ENCODE results near the gene PRKG2. TPM values are rescaled to one million over a fixed set of nuclear protein-coding genes. Genes with fewer than 3 reads are reported as not detected.

The PRKG2 gene
- total RNA-seq, 1 experiment from 2014 or later: 1.9 TPM

DNA sequence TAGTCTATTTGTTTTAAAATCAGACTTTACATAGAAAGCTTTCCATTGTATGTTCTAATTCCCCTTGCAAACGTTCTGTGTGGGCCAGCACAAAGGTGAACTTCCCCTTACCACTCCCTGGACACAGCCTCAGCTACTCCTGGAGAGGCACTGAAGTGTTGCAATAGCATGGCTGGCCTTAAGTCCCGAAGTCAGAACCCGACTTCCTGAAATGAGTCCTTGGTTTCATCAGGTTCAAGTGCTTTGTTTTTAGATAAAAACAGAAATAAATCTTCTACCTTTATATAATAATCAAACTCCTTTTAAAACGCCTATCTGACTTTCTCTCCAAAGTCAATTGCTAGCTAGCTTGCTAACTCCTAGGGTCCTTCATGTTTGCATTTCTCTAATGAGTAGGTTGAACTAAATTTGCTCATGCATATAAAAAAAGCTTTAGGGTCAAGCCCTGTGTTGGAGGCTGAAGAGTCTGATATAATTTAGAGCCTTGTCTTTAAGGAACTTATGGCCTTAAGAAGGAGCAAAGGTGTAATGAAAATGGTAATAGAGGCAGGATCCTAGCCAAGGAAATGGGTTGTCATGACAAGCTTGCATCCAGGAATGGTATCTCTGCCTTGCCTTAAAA is 175.6 kb downstream of the PRKG2 start:
- DNase-seq: no peak
- Histone ChIP-seq H4K5ac (ENCODE audit: insufficient read length, low read depth, low read length) (no peak overlapping the region), H3K9ac (ENCODE audit: extremely low read depth, insufficient read length, low read length) (no peak overlapping the region), H3K27ac (ENCODE audit: insufficient read length, low read depth, low read length) (no peak overlapping the region), H3K4me2 (ENCODE audit: insufficient read depth, insufficient read length, low read length) (no peak overlapping the region), H2BK5ac (ENCODE audit: insufficient read length, low read length) (no peak overlapping the region), H3K56ac (ENCODE audit: insufficient read length, low read depth, low read length) (no peak overlapping the region), H4K20me1 (ENCODE audit: control insufficient read depth, insufficient read depth, insufficient read length) (no peaks in the 10 kb centered on the region), H3K4me1 (ENCODE audit: insufficient read depth, low read length) (no peaks in the 10 kb centered on the region), H3K79me1 (ENCODE audit: insufficient read depth, low read depth, low read length, poor library complexity, severe bottlenecking) (no peaks in the 10 kb centered on the region), H3K23ac (ENCODE audit: insufficient read length, low read depth, low read length) (no peak overlapping the region), H2BK120ac (ENCODE audit: low read depth, low read length, poor library complexity, severe bottlenecking) (no peak overlapping the region), H3K9me3 (ENCODE audit: control insufficient read depth, low read depth, low read length) (no peaks in the 10 kb centered on the region), H3K27me3 (ENCODE audit: insufficient read depth, low read length) (no peaks in the 10 kb centered on the region), H3K4ac (ENCODE audit: low read depth, low read length) (no peak overlapping the region), H4K91ac (ENCODE audit: insufficient read length, low read depth, low read length) (no peak overlapping the region), H2BK20ac (ENCODE audit: low read depth, low read length, poor library complexity, severe bottlenecking) (no peak overlapping the region), H2BK12ac (ENCODE audit: insufficient read length, low read depth, low read length) (no peak overlapping the region), H2AFZ (ENCODE audit: low read length) (no peak overlapping the region), H4K8ac (replicated peaks; ENCODE audit: insufficient read length, low read depth, low read length) (no peak overlapping the region), H3K18ac (ENCODE audit: insufficient read length, low read depth, low read length) (no peak overlapping the region), H2AK5ac (ENCODE audit: insufficient read length, low read length) (no peak overlapping the region), H3K79me2 (ENCODE audit: insufficient read depth, low read length) (no peaks in the 10 kb centered on the region), H3K14ac (ENCODE audit: insufficient read depth, low read length) (no peak overlapping the region), H3K23me2 (ENCODE audit: insufficient read length, low read depth, low read length, poor library complexity, severe bottlenecking) (no peaks in the 10 kb centered on the region), H3T11ph (ENCODE audit: low read length) (no peak overlapping the region), H2BK15ac (ENCODE audit: low read depth, low read length) (no peak overlapping the region)
- H3K4me1 Mint-ChIP-seq: peaks cover 0 to 6% of the 10 kb centered on the region in 2 experiments; a peak in 1 of 4 replicates
- no CpG with 5 or more reads among the region's 4 CpGs for WGBS (ENCODE audit: extremely low coverage, insufficient read length, low lambda C conversion rate)
- H3K9me3 Mint-ChIP-seq: no peaks in the 10 kb centered on the region
- no peak overlapping the region for H3K27ac Mint-ChIP-seq
- peaks cover 19% of the 10 kb centered on the region for H3K27me3 Mint-ChIP-seq (ENCODE audit: low read depth)
- H3K36me3 Mint-ChIP-seq (ENCODE audit: insufficient read depth in 1 of 3, low read depth in 3 of 3): no peaks in the 10 kb centered on the region
- TF ChIP-seq, protein P1, sequence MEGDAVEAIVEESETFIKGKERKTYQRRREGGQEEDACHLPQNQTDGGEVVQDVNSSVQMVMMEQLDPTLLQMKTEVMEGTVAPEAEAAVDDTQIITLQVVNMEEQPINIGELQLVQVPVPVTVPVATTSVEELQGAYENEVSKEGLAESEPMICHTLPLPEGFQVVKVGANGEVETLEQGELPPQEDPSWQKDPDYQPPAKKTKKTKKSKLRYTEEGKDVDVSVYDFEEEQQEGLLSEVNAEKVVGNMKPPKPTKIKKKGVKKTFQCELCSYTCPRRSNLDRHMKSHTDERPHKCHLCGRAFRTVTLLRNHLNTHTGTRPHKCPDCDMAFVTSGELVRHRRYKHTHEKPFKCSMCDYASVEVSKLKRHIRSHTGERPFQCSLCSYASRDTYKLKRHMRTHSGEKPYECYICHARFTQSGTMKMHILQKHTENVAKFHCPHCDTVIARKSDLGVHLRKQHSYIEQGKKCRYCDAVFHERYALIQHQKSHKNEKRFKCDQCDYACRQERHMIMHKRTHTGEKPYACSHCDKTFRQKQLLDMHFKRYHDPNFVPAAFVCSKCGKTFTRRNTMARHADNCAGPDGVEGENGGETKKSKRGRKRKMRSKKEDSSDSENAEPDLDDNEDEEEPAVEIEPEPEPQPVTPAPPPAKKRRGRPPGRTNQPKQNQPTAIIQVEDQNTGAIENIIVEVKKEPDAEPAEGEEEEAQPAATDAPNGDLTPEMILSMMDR (conservative IDR thresholded peaks at IDR 0.05): no peak
- H3K4me3 Mint-ChIP-seq: no peak overlapping the region

Measured in H9 (cell line).